Endothelial cell of umbilical vein (primary cell): ENCODE measurements around the gene RNF111.

Experiments
- CTCF ChIP-seq, 2 donors: IDR thresholded peaks; 1 replicate in 1 of 2; 2 replicates in 1 of 2; pipeline ENCODE4 v1.5.1; 2011; ENCODE audit warnings: low read length in 2 of 2, mild to moderate bottlenecking in 2 of 2, moderate library complexity in 2 of 2, control low read depth in 1 of 2, inconsistent platforms in 1 of 2, low read depth in 1 of 2; ENCODE audit not compliant: insufficient read depth in 1 of 2; ENCODE audit errors: extremely low read depth in 1 of 2
- EZH2 ChIP-seq: IDR thresholded peaks from 2 replicates; pipeline ENCODE4 v1.6.1; 2012; ENCODE audit warnings: borderline replicate concordance, low read depth, mild to moderate bottlenecking, moderate library complexity, low read length, inconsistent platforms; ENCODE audit not compliant: severe bottlenecking
- JUN ChIP-seq: IDR thresholded peaks from 2 replicates; pipeline ENCODE4 v1.6.1; 2011; ENCODE audit warnings: borderline replicate concordance, low read depth; ENCODE audit not compliant: insufficient read length, insufficient read depth
- MAX ChIP-seq: IDR thresholded peaks from 2 replicates; pipeline ENCODE4 v1.6.1; 2011; ENCODE audit not compliant: insufficient read depth, insufficient read length
- POLR2A ChIP-seq: IDR thresholded peaks from 2 replicates; pipeline ENCODE4 v1.6.1; 2012; ENCODE audit warnings: low read depth, mild to moderate bottlenecking, control low read depth, low read length

GRCh38 chr15:58981808-58982475, 5.5 kb upstream of the RNF111 start:
- TF ChIP-seq EZH2 (no peak), CTCF (IDR thresholded peaks at IDR 0.05; ENCODE audit: extremely low read depth in 1 of 2, insufficient read depth in 1 of 2, low read depth in 1 of 2, low read length in 2 of 2) (no peak), POLR2A (no peak), MAX (no peak), JUN (no peak)
